RWPE2 (cell line): Measurements from ENCODE around the gene WDCP.

ENCODE experiments used
- ATAC-seq: fragments of 200-7000 bp; cut with Tn5 transposase; 3 replicates; pipeline ENCODE4 v1.9.1; 2021; ENCODE audit warnings: low read depth
- DNase-seq: peaks from one replicate; pipeline ENCODE4 v3.0.0-alpha.2; 2020; ENCODE audit warnings: low spot score
- H3K27ac ChIP-seq: fragments of 450-650 bp; 2 replicates; pipeline ENCODE4 v1.5.1; 2017; ENCODE audit warnings: mild to moderate bottlenecking; ENCODE audit not compliant: poor library complexity, severe bottlenecking
- H3K27me3 ChIP-seq: fragments of 250-450 bp; sonication (Bioruptor Pico); 2 replicates; pipeline ENCODE4 v1.5.1; 2021; ENCODE audit warnings: mild to moderate bottlenecking, moderate library complexity; ENCODE audit not compliant: insufficient read depth, poor library complexity, severe bottlenecking
- H3K36me3 ChIP-seq: fragments of 250-450 bp; sonication (Bioruptor Pico); 2 replicates; pipeline ENCODE4 v1.5.1; 2020; ENCODE audit warnings: low read depth, mild to moderate bottlenecking, moderate library complexity
- H3K4me1 ChIP-seq: fragments of 250-450 bp; sonication (Bioruptor Pico); 2 replicates; pipeline ENCODE4 v1.5.1; 2021; ENCODE audit warnings: mild to moderate bottlenecking, moderate library complexity; ENCODE audit not compliant: insufficient read depth, poor library complexity, severe bottlenecking
- H3K4me3 ChIP-seq: fragments of 250-450 bp; sonication (Bioruptor Pico); 2 replicates; pipeline ENCODE4 v1.5.1; 2021; ENCODE audit warnings: mild to moderate bottlenecking, moderate library complexity; ENCODE audit not compliant: severe bottlenecking
- H3K9me3 ChIP-seq: fragments of 250-450 bp; sonication (Bioruptor Pico); 2 replicates; pipeline ENCODE4 v1.5.1; 2021; ENCODE audit warnings: mild to moderate bottlenecking, moderate library complexity; ENCODE audit not compliant: severe bottlenecking
- TF ChIP-seq, protein P1 (sequence below): fragments of 450-650 bp; IDR thresholded peaks from one replicate; pipeline ENCODE4 v1.5.1; 2017; ENCODE audit warnings: mild to moderate bottlenecking, moderate library complexity; ENCODE audit not compliant: poor library complexity, severe bottlenecking

The WDCP gene

DNA sequence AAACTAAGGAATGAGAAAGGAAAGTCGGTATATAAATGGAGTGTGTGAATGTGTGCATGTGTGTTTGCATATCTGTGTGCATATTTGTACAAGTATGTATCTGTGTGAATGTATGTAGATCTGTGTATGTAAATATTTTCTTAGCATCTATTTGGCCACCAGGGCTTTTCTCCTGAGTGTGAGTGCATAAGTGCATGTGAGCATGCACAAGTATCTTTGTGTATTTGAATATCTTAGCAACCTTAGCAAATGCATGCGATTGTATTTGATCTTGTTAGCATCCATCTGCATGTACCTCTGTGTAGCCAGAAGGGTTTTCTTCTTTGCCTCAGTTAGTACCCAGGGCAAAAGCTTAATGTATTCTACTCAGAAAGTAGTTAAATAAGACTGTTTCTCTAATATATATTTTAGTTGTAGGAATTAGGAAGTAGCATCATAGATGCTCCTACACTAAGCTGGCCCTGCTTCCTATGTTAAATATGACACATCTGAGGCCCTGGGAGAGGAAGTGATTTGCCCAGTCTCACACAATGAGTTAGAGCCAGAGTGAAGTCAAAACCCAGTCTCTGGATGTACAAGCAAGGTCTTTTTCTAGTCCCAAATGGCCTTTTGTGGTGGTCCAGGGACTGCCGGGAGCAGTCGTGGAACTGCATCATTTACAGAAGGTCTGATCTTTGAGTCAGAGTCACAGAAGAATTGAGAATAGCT is 11.5 kb upstream of the WDCP start:
- ATAC-seq (no peak), DNase-seq (no peak)
- TF ChIP-seq, protein P1, sequence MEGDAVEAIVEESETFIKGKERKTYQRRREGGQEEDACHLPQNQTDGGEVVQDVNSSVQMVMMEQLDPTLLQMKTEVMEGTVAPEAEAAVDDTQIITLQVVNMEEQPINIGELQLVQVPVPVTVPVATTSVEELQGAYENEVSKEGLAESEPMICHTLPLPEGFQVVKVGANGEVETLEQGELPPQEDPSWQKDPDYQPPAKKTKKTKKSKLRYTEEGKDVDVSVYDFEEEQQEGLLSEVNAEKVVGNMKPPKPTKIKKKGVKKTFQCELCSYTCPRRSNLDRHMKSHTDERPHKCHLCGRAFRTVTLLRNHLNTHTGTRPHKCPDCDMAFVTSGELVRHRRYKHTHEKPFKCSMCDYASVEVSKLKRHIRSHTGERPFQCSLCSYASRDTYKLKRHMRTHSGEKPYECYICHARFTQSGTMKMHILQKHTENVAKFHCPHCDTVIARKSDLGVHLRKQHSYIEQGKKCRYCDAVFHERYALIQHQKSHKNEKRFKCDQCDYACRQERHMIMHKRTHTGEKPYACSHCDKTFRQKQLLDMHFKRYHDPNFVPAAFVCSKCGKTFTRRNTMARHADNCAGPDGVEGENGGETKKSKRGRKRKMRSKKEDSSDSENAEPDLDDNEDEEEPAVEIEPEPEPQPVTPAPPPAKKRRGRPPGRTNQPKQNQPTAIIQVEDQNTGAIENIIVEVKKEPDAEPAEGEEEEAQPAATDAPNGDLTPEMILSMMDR: no peak
- no peaks in the 10 kb centered on the region for H3K4me1 ChIP-seq
- H3K9me3 ChIP-seq: no peaks in the 10 kb centered on the region
- H3K36me3 ChIP-seq: peaks cover 3% of the 10 kb centered on the region
- H3K27me3 ChIP-seq: no peaks in the 10 kb centered on the region
- no peak overlapping the region for H3K4me3 ChIP-seq
- H3K27ac ChIP-seq: no peak overlapping the region

DNA sequence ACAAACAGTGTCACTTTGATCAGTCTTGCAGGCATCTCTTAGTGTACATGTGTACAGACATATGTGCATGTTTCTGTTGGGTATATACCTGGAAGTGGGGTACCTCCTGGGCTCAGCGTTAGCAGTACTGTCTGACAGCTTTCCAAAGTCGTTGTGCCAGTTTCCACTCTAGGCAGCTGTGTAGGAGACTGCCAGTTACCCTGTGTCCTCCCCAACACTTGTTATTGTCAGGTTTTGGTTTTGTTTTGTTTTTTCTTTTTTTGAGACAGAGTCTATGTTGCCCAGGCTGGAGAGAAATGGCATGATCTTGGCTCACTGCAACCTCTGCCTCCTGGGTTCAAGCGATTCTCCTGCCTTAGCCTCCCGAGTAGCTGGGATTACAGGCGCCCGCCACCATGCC is 8.6 kb upstream of the WDCP start:
- H3K36me3 ChIP-seq: no peaks in the 10 kb centered on the region
- H3K4me1 ChIP-seq: no peaks in the 10 kb centered on the region
- H3K27ac ChIP-seq: no peak overlapping the region
- ATAC-seq (no peak), DNase-seq (no peak)
- no peaks in the 10 kb centered on the region for H3K27me3 ChIP-seq
- H3K4me3 ChIP-seq: no peak overlapping the region
- TF ChIP-seq, protein P1: no peak
- H3K9me3 ChIP-seq: no peaks in the 10 kb centered on the region

DNA sequence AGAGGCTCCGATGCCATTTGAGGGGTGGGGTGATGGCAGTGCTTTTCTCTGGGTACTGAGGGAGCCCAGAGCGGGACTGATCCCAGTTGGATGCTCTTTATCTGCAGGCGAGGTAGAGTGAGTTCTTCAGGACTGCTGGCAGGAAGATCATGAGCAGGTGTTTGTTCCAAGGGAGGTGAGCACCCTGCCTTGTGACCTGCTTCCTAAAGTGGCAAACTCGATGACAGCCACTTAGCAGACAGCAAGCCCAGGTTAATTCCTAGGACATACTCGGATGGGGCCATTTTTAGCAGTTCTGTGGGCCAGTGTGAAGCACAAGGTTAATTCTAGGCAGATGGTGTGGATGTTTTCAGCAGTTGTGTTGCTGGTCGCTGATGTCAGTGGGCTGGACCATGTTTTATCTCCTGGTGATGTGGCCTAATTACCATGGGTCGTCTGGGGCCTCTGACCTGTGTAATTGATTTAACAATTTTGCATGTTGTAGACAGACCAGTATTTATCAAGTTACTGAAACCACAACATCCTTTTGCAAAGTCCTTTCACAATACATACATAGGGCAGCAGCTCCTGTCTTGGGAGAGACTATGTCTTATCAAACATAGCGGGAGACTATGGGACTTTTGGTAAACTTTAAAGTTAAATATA is 7.3 kb upstream of the WDCP start:
- Histone ChIP-seq H3K4me1 (no peaks in the 10 kb centered on the region), H3K36me3 (no peaks in the 10 kb centered on the region), H3K9me3 (no peaks in the 10 kb centered on the region), H3K27me3 (no peaks in the 10 kb centered on the region), H3K4me3 (no peak overlapping the region), H3K27ac (no peak overlapping the region)
- TF ChIP-seq, protein P1: no peak
- no peak for ATAC-seq
- no peak for DNase-seq

DNA sequence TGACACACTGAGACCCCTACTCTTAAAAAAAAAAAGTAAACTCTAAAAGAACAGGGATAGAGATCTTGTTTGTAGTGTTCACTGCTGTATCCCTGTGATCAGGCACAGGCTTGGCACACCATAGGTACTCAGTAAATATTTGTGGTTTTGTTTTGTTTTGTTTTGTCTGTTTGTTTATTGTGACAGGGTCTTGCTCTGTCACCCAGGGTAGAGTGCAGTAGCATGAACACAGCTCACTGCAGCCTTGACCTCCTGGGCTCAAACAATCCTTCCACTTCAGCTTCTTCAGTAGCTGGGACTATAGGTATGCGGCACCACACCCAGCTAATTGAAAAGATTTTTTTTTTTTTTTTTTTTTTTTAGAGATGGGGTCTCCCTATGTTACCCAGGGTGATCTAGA is 5.8 kb upstream of the WDCP start:
- TF ChIP-seq, protein P1: no peak
- Histone ChIP-seq H3K4me1 (no peaks in the 10 kb centered on the region), H3K27ac (no peak overlapping the region), H3K27me3 (no peaks in the 10 kb centered on the region), H3K36me3 (no peaks in the 10 kb centered on the region), H3K4me3 (no peak overlapping the region), H3K9me3 (no peaks in the 10 kb centered on the region)
- ATAC-seq (no peak), DNase-seq (no peak)

DNA sequence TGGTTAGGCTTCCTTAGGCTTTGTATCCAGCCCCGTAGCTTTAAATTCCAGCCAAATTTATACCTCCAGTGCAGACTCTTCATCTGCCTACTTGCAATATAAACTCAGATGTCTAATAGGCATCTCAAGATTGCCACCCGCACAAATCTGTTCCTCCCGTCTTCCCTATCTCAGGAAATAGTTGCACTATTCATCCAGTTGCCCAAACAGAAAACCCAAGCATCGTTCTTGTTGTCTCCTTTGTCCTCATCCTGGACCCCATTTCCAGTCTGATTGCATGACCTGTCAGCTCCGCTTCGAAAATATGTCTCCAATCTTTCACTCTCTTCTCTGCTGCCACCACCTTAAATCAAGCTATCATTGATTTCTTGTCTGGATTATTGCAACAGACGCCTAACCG is 4.6 kb upstream of the WDCP start:
- DNase-seq: no peak
- Histone ChIP-seq H3K27me3 (no peaks in the 10 kb centered on the region), H3K4me3 (no peak overlapping the region), H3K27ac (no peak overlapping the region), H3K4me1 (peaks cover 2% of the 10 kb centered on the region), H3K9me3 (no peaks in the 10 kb centered on the region), H3K36me3 (no peaks in the 10 kb centered on the region)
- TF ChIP-seq, protein P1: no peak
- no peak for ATAC-seq
